Cardiac fibroblast (primary cell): ENCODE results near the gene ADCY1.

Experiments used
- DNase-seq, 2 donors: peaks; one replicate each; pipeline versions ENCODE4 v3.0.0 to v3.0.0-alpha.2; 2010; ENCODE audit warnings: low read depth in 2 of 2
- H3K4me3 ChIP-seq, 2 donors: replicated peaks in 1 of 2; 1 replicate in 1 of 2; 2 replicates in 1 of 2; pipeline ENCODE4 v1.5.1; 2011; ENCODE audit warnings: low read depth in 2 of 2, low read length in 2 of 2, mild to moderate bottlenecking in 2 of 2, moderate library complexity in 1 of 2
- CTCF ChIP-seq: IDR thresholded peaks from one replicate; pipeline ENCODE4 v1.5.1; 2011; ENCODE audit warnings: low read depth, mild to moderate bottlenecking, low read length, inconsistent platforms

Gene ADCY1

GRCh38 chr7:45686441-45687184, 112.4 kb downstream of the ADCY1 start:
- TF ChIP-seq CTCF = no peak
- DNase-seq = no peak
- H3K4me3 ChIP-seq = no peak overlapping the region

- TF ChIP-seq CTCF = no peak
- H3K4me3 ChIP-seq = no peak overlapping the region
- DNase-seq = no peak
Observed at GRCh38 chr7:45687185-45687560, 113.0 kb downstream of the ADCY1 start.

GRCh38 chr7:45687721-45688120, 113.6 kb downstream of the ADCY1 start:
- H3K4me3 ChIP-seq = no peak overlapping the region
- DNase-seq = no peak
- TF ChIP-seq CTCF = no peak

- no peak overlapping the region for H3K4me3 ChIP-seq
- DNase-seq = no peak
- no peak for TF ChIP-seq CTCF
Observed at GRCh38 chr7:45688382-45688781, 114.2 kb downstream of the ADCY1 start.

- no peak for TF ChIP-seq CTCF
- peak; percentile 36 to 77 for DNase-seq
- no peak overlapping the region for H3K4me3 ChIP-seq
Observed at GRCh38 chr7:45689011-45689796, 115.0 kb downstream of the ADCY1 start.

- DNase-seq = no peak
- H3K4me3 ChIP-seq = no peak overlapping the region
- no peak for TF ChIP-seq CTCF
Observed at GRCh38 chr7:45689797-45690761, 115.9 kb downstream of the ADCY1 start.
